Astrocyte of the cerebellum (primary cell): ENCODE measurements around the gene KCND2.

Source experiments
- DNase-seq: peaks from one replicate; pipeline ENCODE4 v3.0.0-alpha.2; 2011; ENCODE audit warnings: low read depth
- H3K4me3 ChIP-seq: 2 replicates; pipeline ENCODE4 v1.5.1; 2011; ENCODE audit warnings: mild to moderate bottlenecking, low read depth, low read length, moderate library complexity
- CTCF ChIP-seq: IDR thresholded peaks from 2 replicates; pipeline ENCODE4 v1.5.1; 2012; ENCODE audit warnings: low read length, low read depth, moderate library complexity, mild to moderate bottlenecking; ENCODE audit errors: missing control alignments
- in situ Hi-C: cut with HindIII; loops from 2 replicates; pipeline ENCODE4 v1.10.0; 2017; ENCODE audit warnings: low sequenced_read_pairs

KCND2 gene

GRCh38 chr7:120363414-120363813 lies 90.4 kb downstream of the KCND2 start:
- in situ Hi-C loops: no loop called here
- no peak overlapping the region for H3K4me3 ChIP-seq
- TF ChIP-seq CTCF: no peak
- DNase-seq: no peak

- in situ Hi-C loops: no loop called here
- DNase-seq: no peak
- no peak overlapping the region for H3K4me3 ChIP-seq
- TF ChIP-seq CTCF: no peak
These were observed 98.0 kb downstream of the KCND2 start for GRCh38 chr7:120370954-120371353.

GRCh38 chr7:120373174-120373573 lies 100.2 kb downstream of the KCND2 start:
- H3K4me3 ChIP-seq: no peak overlapping the region
- no peak for DNase-seq
- in situ Hi-C loops: no loop called here
- TF ChIP-seq CTCF: no peak

- in situ Hi-C loops: no loop called here
- no peak for TF ChIP-seq CTCF
These were observed 121.6 kb downstream of the KCND2 start for GRCh38 chr7:120394595-120394994.

GRCh38 chr7:120395526-120396019 lies 122.6 kb downstream of the KCND2 start:
- no peak for TF ChIP-seq CTCF
- DNase-seq: no peak
- in situ Hi-C loops: no loop called here
- no peak overlapping the region for H3K4me3 ChIP-seq

More at GRCh38 chr7:120394595-120394994, 121.6 kb downstream of the KCND2 start:
- H3K4me3 ChIP-seq: no peak overlapping the region
- no peak for DNase-seq

- in situ Hi-C loops: no loop called here
- DNase-seq: no peak
- TF ChIP-seq CTCF: no peak
- no peak overlapping the region for H3K4me3 ChIP-seq
These were observed 125.5 kb downstream of the KCND2 start for GRCh38 chr7:120398284-120399000.
